GM18498 (cell line): ENCODE data around the gene CEBPA.

ENCODE experiments used
- ATAC-seq: cut with Tn5 transposase; IDR thresholded peaks from one replicate; pipeline ENCODE4 v1.9.1; 2021; ENCODE audit warnings: mild to moderate bottlenecking, moderate library complexity; ENCODE audit not compliant: unreplicated experiment

CEBPA gene

GRCh38 chr19:33289261-33289660, 13.1 kb downstream of the CEBPA start:
- no peak for ATAC-seq

GRCh38 chr19:33288666-33289065, 13.7 kb downstream of the CEBPA start:
- ATAC-seq = no peak

GRCh38 chr19:33287927-33288326, 14.4 kb downstream of the CEBPA start:
- ATAC-seq = no peak

- ATAC-seq = no peak
Observed at GRCh38 chr19:33287438-33287837, 14.9 kb downstream of the CEBPA start.

GRCh38 chr19:33286899-33287298, 15.4 kb downstream of the CEBPA start:
- no peak for ATAC-seq

GRCh38 chr19:33285441-33285927, 16.9 kb downstream of the CEBPA start:
- no peak for ATAC-seq

GRCh38 chr19:33284756-33285155, 17.6 kb downstream of the CEBPA start:
- ATAC-seq = no peak

GRCh38 chr19:33284146-33284643, 18.1 kb downstream of the CEBPA start:
- no peak for ATAC-seq

- ATAC-seq = no peak
Observed at GRCh38 chr19:33283589-33283988, 18.7 kb downstream of the CEBPA start.

- no peak for ATAC-seq
Observed at GRCh38 chr19:33282036-33282671, 20.2 kb downstream of the CEBPA start.

GRCh38 chr19:33281296-33281926, 20.9 kb downstream of the CEBPA start:
- ATAC-seq = no peak

GRCh38 chr19:33280351-33280921, 21.9 kb downstream of the CEBPA start:
- ATAC-seq = no peak

GRCh38 chr19:33279430-33280350, 22.6 kb downstream of the CEBPA start:
- no peak for ATAC-seq

- no peak for ATAC-seq
Observed at GRCh38 chr19:33278403-33279269, 23.7 kb downstream of the CEBPA start.

GRCh38 chr19:33278023-33278402, 24.3 kb downstream of the CEBPA start:
- ATAC-seq = no peak

GRCh38 chr19:33277434-33277833, 24.9 kb downstream of the CEBPA start:
- no peak for ATAC-seq

- no peak for ATAC-seq
Observed at GRCh38 chr19:33275933-33276619, 26.3 kb downstream of the CEBPA start.

- no peak for ATAC-seq
Observed at GRCh38 chr19:33275559-33275932, 26.8 kb downstream of the CEBPA start.

GRCh38 chr19:33274663-33275558, 27.4 kb downstream of the CEBPA start:
- ATAC-seq = no peak
